Stimulated activated CD4-positive, alpha-beta T cell treated with anti-CD3 and anti-CD28 coated beads, Interleukin-12 subunit alpha, Interleukin-12 subunit beta, amount 100 ng/mL, for 48 hours (primary cell): ENCODE data around the gene ERBB4.

Source experiments
- DNase-seq, 3 donors: peaks; one replicate each; pipeline ENCODE4 v3.0.0-alpha.2; 2020; ENCODE audit warnings: low read depth in 2 of 3, low spot score in 1 of 3

ERBB4 gene

GRCh38 chr2:211498551-211499205 lies 1039.9 kb downstream of the ERBB4 start:
- DNase-seq: no peak

GRCh38 chr2:211495339-211495738 lies 1043.3 kb downstream of the ERBB4 start:
- no peak for DNase-seq

GRCh38 chr2:211494536-211494935 lies 1044.1 kb downstream of the ERBB4 start:
- no peak for DNase-seq

- no peak for DNase-seq
Observed at GRCh38 chr2:211494085-211494484, 1044.5 kb downstream of the ERBB4 start.

GRCh38 chr2:211487733-211488132 lies 1050.9 kb downstream of the ERBB4 start:
- DNase-seq: no peak

GRCh38 chr2:211479536-211480150 lies 1059.0 kb downstream of the ERBB4 start:
- no peak for DNase-seq

GRCh38 chr2:211477537-211478275 lies 1060.9 kb downstream of the ERBB4 start:
- no peak for DNase-seq

- no peak for DNase-seq
Observed at GRCh38 chr2:211473116-211473515, 1065.5 kb downstream of the ERBB4 start.

GRCh38 chr2:211469664-211470059 lies 1068.9 kb downstream of the ERBB4 start:
- DNase-seq: no peak

- DNase-seq: no peak
Observed at GRCh38 chr2:211468877-211469663, 1069.5 kb downstream of the ERBB4 start.

- no peak for DNase-seq
Observed at GRCh38 chr2:211468217-211468616, 1070.4 kb downstream of the ERBB4 start.

- DNase-seq: no peak
Observed at GRCh38 chr2:211463397-211463796, 1075.2 kb downstream of the ERBB4 start.

GRCh38 chr2:211458974-211459373 lies 1079.6 kb downstream of the ERBB4 start:
- no peak for DNase-seq

- no peak for DNase-seq
Observed at GRCh38 chr2:211457325-211457724, 1081.3 kb downstream of the ERBB4 start.

GRCh38 chr2:211455216-211455841 lies 1083.3 kb downstream of the ERBB4 start:
- peak in 2 of 3 donors; percentile 1 to 12 for DNase-seq

GRCh38 chr2:211454679-211455078 lies 1083.9 kb downstream of the ERBB4 start:
- DNase-seq: no peak

GRCh38 chr2:211453311-211453887 lies 1085.2 kb downstream of the ERBB4 start:
- no peak for DNase-seq

GRCh38 chr2:211451642-211452041 lies 1087.0 kb downstream of the ERBB4 start:
- DNase-seq: no peak

- DNase-seq: no peak
Observed at GRCh38 chr2:211449819-211450218, 1088.8 kb downstream of the ERBB4 start.

- no peak for DNase-seq
Observed at GRCh38 chr2:211447548-211447947, 1091.1 kb downstream of the ERBB4 start.

- no peak for DNase-seq
Observed at GRCh38 chr2:211440107-211440506, 1098.5 kb downstream of the ERBB4 start.
